Ishikawa (cell line): ENCODE results near the gene RER1.

Experiments
- CREB1 ChIP-seq: IDR thresholded peaks from 2 replicates; pipeline ENCODE4 v1.6.1; 2012; ENCODE audit warnings: low read depth
- EP300 ChIP-seq: IDR thresholded peaks from 2 replicates; pipeline ENCODE4 v1.6.1; 2012; ENCODE audit warnings: borderline replicate concordance
- MAX ChIP-seq: IDR thresholded peaks from 2 replicates; pipeline ENCODE4 v1.6.1; 2012
- RAD21 ChIP-seq: IDR thresholded peaks from 2 replicates; pipeline ENCODE4 v1.6.1; 2012; ENCODE audit warnings: low read depth
- TAF1 ChIP-seq: IDR thresholded peaks from 2 replicates; pipeline ENCODE4 v1.6.1; 2012; ENCODE audit warnings: low read depth, mild to moderate bottlenecking
- YY1 ChIP-seq: IDR thresholded peaks from 2 replicates; pipeline ENCODE4 v1.6.1; 2012; ENCODE audit warnings: low read depth
- TF ChIP-seq, protein P1 (sequence below): IDR thresholded peaks from 2 replicates; pipeline ENCODE4 v1.6.1; 2012; ENCODE audit warnings: low read depth, mild to moderate bottlenecking

- TF ChIP-seq RAD21: no peak
- TF ChIP-seq CREB1: no peak
- no peak for TF ChIP-seq MAX
- TF ChIP-seq EP300: no peak
- TF ChIP-seq, protein P1, sequence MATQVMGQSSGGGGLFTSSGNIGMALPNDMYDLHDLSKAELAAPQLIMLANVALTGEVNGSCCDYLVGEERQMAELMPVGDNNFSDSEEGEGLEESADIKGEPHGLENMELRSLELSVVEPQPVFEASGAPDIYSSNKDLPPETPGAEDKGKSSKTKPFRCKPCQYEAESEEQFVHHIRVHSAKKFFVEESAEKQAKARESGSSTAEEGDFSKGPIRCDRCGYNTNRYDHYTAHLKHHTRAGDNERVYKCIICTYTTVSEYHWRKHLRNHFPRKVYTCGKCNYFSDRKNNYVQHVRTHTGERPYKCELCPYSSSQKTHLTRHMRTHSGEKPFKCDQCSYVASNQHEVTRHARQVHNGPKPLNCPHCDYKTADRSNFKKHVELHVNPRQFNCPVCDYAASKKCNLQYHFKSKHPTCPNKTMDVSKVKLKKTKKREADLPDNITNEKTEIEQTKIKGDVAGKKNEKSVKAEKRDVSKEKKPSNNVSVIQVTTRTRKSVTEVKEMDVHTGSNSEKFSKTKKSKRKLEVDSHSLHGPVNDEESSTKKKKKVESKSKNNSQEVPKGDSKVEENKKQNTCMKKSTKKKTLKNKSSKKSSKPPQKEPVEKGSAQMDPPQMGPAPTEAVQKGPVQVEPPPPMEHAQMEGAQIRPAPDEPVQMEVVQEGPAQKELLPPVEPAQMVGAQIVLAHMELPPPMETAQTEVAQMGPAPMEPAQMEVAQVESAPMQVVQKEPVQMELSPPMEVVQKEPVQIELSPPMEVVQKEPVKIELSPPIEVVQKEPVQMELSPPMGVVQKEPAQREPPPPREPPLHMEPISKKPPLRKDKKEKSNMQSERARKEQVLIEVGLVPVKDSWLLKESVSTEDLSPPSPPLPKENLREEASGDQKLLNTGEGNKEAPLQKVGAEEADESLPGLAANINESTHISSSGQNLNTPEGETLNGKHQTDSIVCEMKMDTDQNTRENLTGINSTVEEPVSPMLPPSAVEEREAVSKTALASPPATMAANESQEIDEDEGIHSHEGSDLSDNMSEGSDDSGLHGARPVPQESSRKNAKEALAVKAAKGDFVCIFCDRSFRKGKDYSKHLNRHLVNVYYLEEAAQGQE: no peak
- TF ChIP-seq TAF1: no peak
- no peak for TF ChIP-seq YY1
Measured at GRCh38 chr1:2398871-2399270, 7.2 kb downstream of the RER1 start.
